Left hindlimb (tissue), 1 donor: ENCODE data around the gene ATP5F1D.
"Not testable (repeated sequence)": the region's sequence is repeated elsewhere in the genome, so short reads cannot be mapped to it uniquely, and the experiment has no call there.

Source experiments
- DNase-seq: peaks from one replicate; pipeline ENCODE4 v3.0.0-alpha.2; 2018

Gene ATP5F1D

GRCh38 chr19:1241417-1242095 lies at the start of gene ATP5F1D:
Gene ATP5F1D (plus strand): TSS chr19:1241751. CDS start chr19:1241851, 100 bp downstream.
- DNase-seq: peak; percentile 95

- no peak for DNase-seq
Measured at GRCh38 chr19:1199531-1199930, 42.0 kb upstream of the ATP5F1D start.

GRCh38 chr19:1200614-1201013 lies 40.9 kb upstream of the ATP5F1D start:
- DNase-seq: not testable (repeated sequence)

GRCh38 chr19:1205114-1206099 lies 36.1 kb upstream of the ATP5F1D start, which contains the start of gene STK11:
Gene STK11 (plus strand): TSS chr19:1205778. CDS start chr19:1206914, 1,136 bp downstream.
- peak; percentile 99 for DNase-seq

GRCh38 chr19:1206150-1206863 lies 35.2 kb upstream of the ATP5F1D start:
- DNase-seq: peak; percentile 34

GRCh38 chr19:1206864-1207450 lies 34.6 kb upstream of the ATP5F1D start:
- peak; percentile 36 for DNase-seq

GRCh38 chr19:1208830-1209229 lies 32.7 kb upstream of the ATP5F1D start:
- DNase-seq: not testable (repeated sequence)

- no peak for DNase-seq
Measured at GRCh38 chr19:1210227-1210538, 31.4 kb upstream of the ATP5F1D start.

GRCh38 chr19:1211494-1212234 lies 29.9 kb upstream of the ATP5F1D start:
- peak; percentile 47 for DNase-seq

GRCh38 chr19:1213391-1214286 lies 27.9 kb upstream of the ATP5F1D start:
- DNase-seq: peak; percentile 79

GRCh38 chr19:1214299-1214861 lies 27.2 kb upstream of the ATP5F1D start:
- DNase-seq: no peak

- DNase-seq: peak; percentile 75
Measured at GRCh38 chr19:1214862-1215731, 26.5 kb upstream of the ATP5F1D start.

GRCh38 chr19:1216756-1217155 lies 24.8 kb upstream of the ATP5F1D start:
- no peak for DNase-seq

- no peak for DNase-seq
Measured at GRCh38 chr19:1217366-1217765, 24.2 kb upstream of the ATP5F1D start.

- DNase-seq: no peak
Measured at GRCh38 chr19:1218751-1219567, 22.6 kb upstream of the ATP5F1D start.

GRCh38 chr19:1219786-1220476 lies 21.6 kb upstream of the ATP5F1D start:
- DNase-seq: no peak

- no peak for DNase-seq
Measured at GRCh38 chr19:1220477-1220930, 21.0 kb upstream of the ATP5F1D start.
